ENCODE measurements around the gene TTLL4.

Gene TTLL4

GRCh38 chr2:218732052-218732760 lies 21.6 kb downstream of the TTLL4 start:
- DNase-seq (ENCODE audit: low read depth) = no peak
- TF ChIP-seq CTCF (IDR thresholded peaks at IDR 0.05; ENCODE audit: low read depth, low read length) (no peak), MYC (IDR thresholded peaks at IDR 0.05; ENCODE audit: low read depth, low read length) (no peak), POLR2A (IDR thresholded peaks at IDR 0.05; ENCODE audit: extremely low read depth, insufficient read length) (no peak)
- H3K4me3 ChIP-seq (ENCODE audit: low read depth, low read length) = no peak overlapping the region

- no peak overlapping the region for H3K4me3 ChIP-seq (ENCODE audit: low read depth, low read length)
- no peak for DNase-seq (ENCODE audit: low read depth)
- TF ChIP-seq POLR2A (IDR thresholded peaks at IDR 0.05; ENCODE audit: extremely low read depth, insufficient read length) (no peak), MAX (IDR thresholded peaks at IDR 0.05; ENCODE audit: low read depth, low read length) (no peak), MYC (IDR thresholded peaks at IDR 0.05; ENCODE audit: low read depth, low read length) (no peak), CTCF (IDR thresholded peaks at IDR 0.05; ENCODE audit: low read depth, low read length) (no peak)
These were observed 22.1 kb downstream of the TTLL4 start for GRCh38 chr2:218732761-218733158.

- no peak overlapping the region for H3K4me3 ChIP-seq (ENCODE audit: low read depth, low read length)
- DNase-seq (ENCODE audit: low read depth) = peak; percentile 96
- TF ChIP-seq CTCF (IDR thresholded peaks at IDR 0.05; ENCODE audit: low read depth, low read length) (no peak), POLR2A (IDR thresholded peaks at IDR 0.05; ENCODE audit: extremely low read depth, insufficient read length) (no peak), MYC (IDR thresholded peaks at IDR 0.05; ENCODE audit: low read depth, low read length) (peak; percentile 89), MAX (IDR thresholded peaks at IDR 0.05; ENCODE audit: low read depth, low read length) (peak; percentile 79)
These were observed 22.8 kb downstream of the TTLL4 start for GRCh38 chr2:218733171-218734021.

GRCh38 chr2:218734190-218734975 lies 23.7 kb downstream of the TTLL4 start:
- no peak overlapping the region for H3K4me3 ChIP-seq (ENCODE audit: low read depth, low read length)
- TF ChIP-seq CTCF (IDR thresholded peaks at IDR 0.05; ENCODE audit: low read depth, low read length) (no peak), POLR2A (IDR thresholded peaks at IDR 0.05; ENCODE audit: extremely low read depth, insufficient read length) (no peak), MYC (IDR thresholded peaks at IDR 0.05; ENCODE audit: low read depth, low read length) (no peak), MAX (IDR thresholded peaks at IDR 0.05; ENCODE audit: low read depth, low read length) (no peak)
- no peak for DNase-seq (ENCODE audit: low read depth)

- TF ChIP-seq POLR2A (IDR thresholded peaks at IDR 0.05; ENCODE audit: extremely low read depth, insufficient read length) (no peak), CTCF (IDR thresholded peaks at IDR 0.05; ENCODE audit: low read depth, low read length) (no peak), MYC (IDR thresholded peaks at IDR 0.05; ENCODE audit: low read depth, low read length) (no peak), MAX (IDR thresholded peaks at IDR 0.05; ENCODE audit: low read depth, low read length) (no peak)
- no peak overlapping the region for H3K4me3 ChIP-seq (ENCODE audit: low read depth, low read length)
These were observed 25.9 kb downstream of the TTLL4 start for GRCh38 chr2:218736531-218736930.

More at GRCh38 chr2:218736531-218736930, 25.9 kb downstream of the TTLL4 start:
- DNase-seq (ENCODE audit: low read depth) = no peak

All from NB4 (cell line).